ENCODE data around the gene B4GALNT1. TPM values are rescaled to one million over a fixed set of nuclear protein-coding genes. Genes with fewer than 3 reads are reported as not detected.

B4GALNT1 gene
- total and polyA plus RNA-seq, 9 of the 15 experiments (the other 6 are each of a cell fraction or from before 2014, with no cell fraction given): 1.0 to 32.2 (median 9.8) TPM

DNA sequence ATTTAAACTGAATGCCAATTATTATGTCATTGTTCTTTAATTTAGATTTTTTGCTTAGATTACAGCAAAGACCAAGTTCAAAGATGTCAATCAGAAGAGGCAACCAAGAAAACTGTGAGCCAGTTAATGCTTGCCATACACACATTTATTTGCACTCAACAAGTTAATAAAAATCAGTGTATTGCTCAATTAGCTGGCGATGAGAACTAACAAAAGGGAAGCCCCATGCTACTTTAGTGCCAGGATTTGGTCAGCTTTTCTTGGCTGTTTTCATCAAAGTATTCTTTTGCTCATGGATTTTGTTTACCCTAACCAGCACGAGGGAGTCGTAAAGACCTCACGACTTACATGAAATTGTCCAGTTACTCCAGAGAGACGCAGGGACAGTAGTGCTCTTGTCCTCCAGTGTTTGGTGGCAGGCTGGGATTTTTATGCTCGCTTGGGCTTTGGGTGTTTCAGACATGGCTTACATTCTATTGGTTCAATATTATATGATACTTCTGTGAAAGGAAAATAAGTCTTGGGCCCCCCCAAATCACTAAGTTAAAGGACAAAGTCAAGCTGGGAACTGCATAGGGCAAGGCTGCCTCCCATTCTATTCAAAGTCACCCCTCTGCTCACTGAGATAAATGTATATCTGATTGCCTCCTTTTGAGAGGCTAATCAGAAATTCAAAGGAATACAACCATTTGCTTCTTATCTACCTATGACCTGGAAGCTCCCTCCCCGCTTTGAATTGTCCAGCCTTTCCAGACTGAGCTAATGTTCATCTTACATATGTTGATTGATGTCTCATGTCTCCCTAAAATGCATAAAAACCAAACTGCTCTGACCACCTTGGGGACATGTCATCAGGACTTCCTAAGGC, 7.4 kb upstream of the B4GALNT1 start (continued):
- no peak for TF ChIP-seq ZNF561 (CRISPR knock-in tag; conservative IDR thresholded peaks at IDR 0.05)
- no peak for TF ChIP-seq ZNF175 (CRISPR knock-in tag; IDR thresholded peaks at IDR 0.05; ENCODE audit: low read depth)
- TF ChIP-seq, protein P1, sequence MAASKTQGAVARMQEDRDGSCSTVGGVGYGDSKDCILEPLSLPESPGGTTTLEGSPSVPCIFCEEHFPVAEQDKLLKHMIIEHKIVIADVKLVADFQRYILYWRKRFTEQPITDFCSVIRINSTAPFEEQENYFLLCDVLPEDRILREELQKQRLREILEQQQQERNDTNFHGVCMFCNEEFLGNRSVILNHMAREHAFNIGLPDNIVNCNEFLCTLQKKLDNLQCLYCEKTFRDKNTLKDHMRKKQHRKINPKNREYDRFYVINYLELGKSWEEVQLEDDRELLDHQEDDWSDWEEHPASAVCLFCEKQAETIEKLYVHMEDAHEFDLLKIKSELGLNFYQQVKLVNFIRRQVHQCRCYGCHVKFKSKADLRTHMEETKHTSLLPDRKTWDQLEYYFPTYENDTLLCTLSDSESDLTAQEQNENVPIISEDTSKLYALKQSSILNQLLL (CRISPR knock-in tag; IDR thresholded peaks at IDR 0.05; ENCODE audit: borderline replicate concordance): no peak
- TF ChIP-seq CBFA2T2 (conservative IDR thresholded peaks at IDR 0.05): peak; percentile 44; the same call in 1 of the 2 replicates
- peak; percentile 64; the same call in 1 of the 2 replicates for TF ChIP-seq SOX6 (IDR thresholded peaks at IDR 0.05)
- no peak for TF ChIP-seq KDM4B (IDR thresholded peaks at IDR 0.05; ENCODE audit: borderline replicate concordance in 2 of 2, low read depth in 1 of 2)
- TF ChIP-seq, protein P2, sequence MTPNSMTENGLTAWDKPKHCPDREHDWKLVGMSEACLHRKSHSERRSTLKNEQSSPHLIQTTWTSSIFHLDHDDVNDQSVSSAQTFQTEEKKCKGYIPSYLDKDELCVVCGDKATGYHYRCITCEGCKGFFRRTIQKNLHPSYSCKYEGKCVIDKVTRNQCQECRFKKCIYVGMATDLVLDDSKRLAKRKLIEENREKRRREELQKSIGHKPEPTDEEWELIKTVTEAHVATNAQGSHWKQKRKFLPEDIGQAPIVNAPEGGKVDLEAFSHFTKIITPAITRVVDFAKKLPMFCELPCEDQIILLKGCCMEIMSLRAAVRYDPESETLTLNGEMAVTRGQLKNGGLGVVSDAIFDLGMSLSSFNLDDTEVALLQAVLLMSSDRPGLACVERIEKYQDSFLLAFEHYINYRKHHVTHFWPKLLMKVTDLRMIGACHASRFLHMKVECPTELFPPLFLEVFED (CRISPR knock-in tag; conservative IDR thresholded peaks at IDR 0.05): no peak
- TF ChIP-seq ERF (CRISPR knock-in tag; IDR thresholded peaks at IDR 0.05): no peak
- no peak for TF ChIP-seq U2AF2 (optimal IDR thresholded peaks at IDR 0.05; ENCODE audit: low read depth, low read length)
- no peak for TF ChIP-seq NCOA2 (IDR thresholded peaks at IDR 0.05; ENCODE audit: partially characterized antibody in 2 of 2)
- TF ChIP-seq RBM22 (IDR thresholded peaks at IDR 0.05; ENCODE audit: low read depth, low read length, poor library complexity, severe bottlenecking): no peak
- no peak for TF ChIP-seq MCM5 (IDR thresholded peaks at IDR 0.05; ENCODE audit: low read depth)
- no peak for TF ChIP-seq SMAD4 (CRISPR knock-in tag; conservative IDR thresholded peaks at IDR 0.05)
- no peak for TF ChIP-seq KLF1 (tag; IDR thresholded peaks at IDR 0.05)
- TF ChIP-seq, protein P3, sequence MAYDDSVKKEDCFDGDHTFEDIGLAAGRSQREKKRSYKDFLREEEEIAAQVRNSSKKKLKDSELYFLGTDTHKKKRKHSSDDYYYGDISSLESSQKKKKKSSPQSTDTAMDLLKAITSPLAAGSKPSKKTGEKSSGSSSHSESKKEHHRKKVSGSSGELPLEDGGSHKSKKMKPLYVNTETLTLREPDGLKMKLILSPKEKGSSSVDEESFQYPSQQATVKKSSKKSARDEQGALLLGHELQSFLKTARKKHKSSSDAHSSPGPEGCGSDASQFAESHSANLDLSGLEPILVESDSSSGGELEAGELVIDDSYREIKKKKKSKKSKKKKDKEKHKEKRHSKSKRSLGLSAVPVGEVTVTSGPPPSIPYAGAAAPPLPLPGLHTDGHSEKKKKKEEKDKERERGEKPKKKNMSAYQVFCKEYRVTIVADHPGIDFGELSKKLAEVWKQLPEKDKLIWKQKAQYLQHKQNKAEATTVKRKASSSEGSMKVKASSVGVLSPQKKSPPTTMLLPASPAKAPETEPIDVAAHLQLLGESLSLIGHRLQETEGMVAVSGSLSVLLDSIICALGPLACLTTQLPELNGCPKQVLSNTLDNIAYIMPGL (CRISPR knock-in tag; IDR thresholded peaks at IDR 0.05): no peak
- no peak for TF ChIP-seq ZNF311 (CRISPR knock-in tag; IDR thresholded peaks at IDR 0.05)
- TF ChIP-seq NCOA6 (IDR thresholded peaks at IDR 0.05): no peak
- no peak for TF ChIP-seq RB1 (IDR thresholded peaks at IDR 0.05; ENCODE audit: low read depth)
- TF ChIP-seq RBFOX2 (IDR thresholded peaks at IDR 0.05; ENCODE audit: low read depth, low read length): no peak
- no peak for TF ChIP-seq DMBX1 (CRISPR knock-in tag; IDR thresholded peaks at IDR 0.05; ENCODE audit: borderline replicate concordance)
- no peak for TF ChIP-seq MAFK (IDR thresholded peaks at IDR 0.05; ENCODE audit: low read length)
- TF ChIP-seq, protein P4, sequence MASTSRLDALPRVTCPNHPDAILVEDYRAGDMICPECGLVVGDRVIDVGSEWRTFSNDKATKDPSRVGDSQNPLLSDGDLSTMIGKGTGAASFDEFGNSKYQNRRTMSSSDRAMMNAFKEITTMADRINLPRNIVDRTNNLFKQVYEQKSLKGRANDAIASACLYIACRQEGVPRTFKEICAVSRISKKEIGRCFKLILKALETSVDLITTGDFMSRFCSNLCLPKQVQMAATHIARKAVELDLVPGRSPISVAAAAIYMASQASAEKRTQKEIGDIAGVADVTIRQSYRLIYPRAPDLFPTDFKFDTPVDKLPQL (IDR thresholded peaks at IDR 0.05; ENCODE audit: extremely low read depth, insufficient read length): no peak
- no peak for TF ChIP-seq ZNF217 (CRISPR knock-in tag; IDR thresholded peaks at IDR 0.05)
- no peak for TF ChIP-seq POLR2AphosphoS5 (IDR thresholded peaks at IDR 0.05; ENCODE audit: control insufficient read depth, insufficient read depth, low read depth, low read length)
